K562 (cell line): Measurements from ENCODE around the gene CTBP2. TPM values are rescaled to one million over a fixed set of nuclear protein-coding genes. Genes with fewer than 3 reads are reported as not detected.
"Not testable (repeated sequence)": the region's sequence is repeated elsewhere in the genome, so short reads cannot be mapped to it uniquely, and the experiment has no call there.

Source experiments
- ATAC-seq: fragments of 200-7000 bp; cut with Tn5 transposase; 3 replicates; pipeline ENCODE4 v1.9.1; 2020; ENCODE audit warnings: moderate library complexity
- BruUV-seq: library from RNA; stranded (reverse); fragments of 400-500 nt; replicated peaks from 2 replicates; lab custom pipeline; 2021; lab: Mats Ljungman, UMichigan
- CTCF ChIA-PET: fragments of 300-600 bp; formaldehyde crosslinking; extraction: SDS; loops from one replicate; lab custom pipeline; 2021; ENCODE audit warnings: low intra/inter-chr PET ratio; lab: Yijun Ruan, JAX
- POLR2A ChIA-PET: fragments of 300-600, 350-650 bp; sonication (Branson Sonifier 250); formaldehyde crosslinking; extraction: SDS; loops from one replicate; lab custom pipeline; 2021; ENCODE audit warnings: antibody characterized with exemption, inconsistent platforms; lab: Yijun Ruan, JAX
- DNase-seq, 4 experiments: peaks; one replicate each; pipeline versions ENCODE4 v3.0.0 to v3.0.0-alpha.2; 2011 to 2018; ENCODE audit warnings: low spot score in 3 of 4, mixed read lengths in 3 of 4; ENCODE audit errors: extremely low read depth in 1 of 4
- FAIRE-seq: peaks from 2 replicates; lab custom pipeline; 2011; peaks lifted over from hg19 to GRCh38; lab: Jason Lieb, UNC
- H2AFZ ChIP-seq: 2 replicates; pipeline ENCODE4 v1.6.0; 2011; ENCODE audit warnings: low read depth, low read length, control low read depth, inconsistent platforms
- H3K27ac ChIP-seq: fragments of 200-600 bp; 3 replicates; pipeline ENCODE4 v1.8.0; 2011; ENCODE audit warnings: low read depth, mild to moderate bottlenecking, control low read depth, inconsistent platforms, low read length, moderate library complexity, mixed read lengths; ENCODE audit errors: extremely low read depth
- H3K27me3 ChIP-seq, 2 experiments: fragments of 300-600 bp in 1 of 2; 2 replicates in 1 of 2; 3 replicates in 1 of 2; pipeline versions ENCODE4 v1.6.0 to v1.8.0; 2011; ENCODE audit warnings: inconsistent platforms in 2 of 2, low read length in 2 of 2, mild to moderate bottlenecking in 1 of 2, mixed read lengths in 1 of 2, moderate library complexity in 1 of 2; ENCODE audit not compliant: control insufficient read depth in 2 of 2, insufficient read depth in 2 of 2
- H3K36me3 ChIP-seq: fragments of 300-600 bp; 3 replicates; pipeline ENCODE4 v1.8.0; 2011; ENCODE audit warnings: mild to moderate bottlenecking, low read length, inconsistent platforms; ENCODE audit not compliant: control insufficient read depth, insufficient read depth
- H3K4me1 ChIP-seq, 2 experiments: fragments of 200-600 bp in 1 of 2; replicated peaks in 1 of 2; 2 replicates in 1 of 2; 3 replicates in 1 of 2; pipeline versions ENCODE4 v1.5.1 to v1.8.0; 2011; ENCODE audit warnings: inconsistent platforms in 2 of 2, low read length in 2 of 2, mild to moderate bottlenecking in 1 of 2, mixed read lengths in 1 of 2, moderate library complexity in 1 of 2; ENCODE audit not compliant: control insufficient read depth in 2 of 2, insufficient read depth in 2 of 2
- H3K4me2 ChIP-seq: 2 replicates; pipeline ENCODE4 v1.6.1; 2011; ENCODE audit warnings: low read length, control low read depth, inconsistent platforms, mixed read lengths; ENCODE audit not compliant: insufficient read depth
- H3K4me3 ChIP-seq: fragments of 200-600 bp; sonication (generic), shearing (Covaris generic); 2 replicates; pipeline ENCODE4 v1.5.1; 2016; ENCODE audit warnings: control low read depth, inconsistent platforms
- H3K79me2 ChIP-seq: fragments of 200-600 bp; 3 replicates; pipeline ENCODE4 v1.8.0; 2011; ENCODE audit warnings: low read length, inconsistent platforms; ENCODE audit not compliant: control insufficient read depth, insufficient read depth
- H3K9ac ChIP-seq, 2 experiments: 2 replicates each; pipeline versions ENCODE4 v1.6.0 to v1.6.1; 2011; ENCODE audit warnings: low read depth in 2 of 2, low read length in 2 of 2, control low read depth in 1 of 2, inconsistent platforms in 1 of 2, mild to moderate bottlenecking in 1 of 2, mixed read lengths in 1 of 2; ENCODE audit not compliant: insufficient read depth in 1 of 2
- H3K9me1 ChIP-seq: one replicate; pipeline ENCODE4 v1.6.0; 2011; ENCODE audit warnings: inconsistent platforms, mild to moderate bottlenecking, low read length, moderate library complexity; ENCODE audit not compliant: control insufficient read depth, insufficient read depth
- H3K9me3 ChIP-seq: replicated peaks from 2 replicates; pipeline ENCODE4 v1.5.1; 2011; ENCODE audit warnings: low read depth, low read length, inconsistent platforms; ENCODE audit not compliant: control insufficient read depth, insufficient read depth
- H4K20me1 ChIP-seq: replicated peaks from 2 replicates; pipeline ENCODE4 v1.6.1; 2011; ENCODE audit warnings: low read length, inconsistent platforms, mixed read lengths; ENCODE audit not compliant: control insufficient read depth, insufficient read depth
- WGBS: fragments of 100-300 bp; shearing (Covaris generic); methylation state at CpG from one replicate; pipeline ENCODE4 v1.1.6; 2016; ENCODE audit warnings: low coverage, mixed read lengths; ENCODE audit not compliant: insufficient coverage; ENCODE audit errors: missing lambda C conversion rate; 5-methylcytosine and 5-hydroxymethylcytosine counted together
- in situ Hi-C: fragments of 300-500 bp; cut with MboI; formaldehyde crosslinking; loops from 4 replicates; pipeline ENCODE4 v1.15.0; 2018; ENCODE audit warnings: inconsistent platforms, mixed read lengths
- intact Hi-C: fragments of 100-400 bp; cut with micrococcal nuclease; formaldehyde crosslinking; loops from 2 replicates; pipeline ENCODE4 v1.14.2; 2022
- polyA plus RNA-seq, 8 experiments: library from polyadenylated mRNA; depleted of rRNA in 4 of 8; stranded (reverse) in 5 of 8; unstranded in 3 of 8; fragments of >200 nt; fragmentation: Nextera tagmentation in 2 of 8; fragmentation: Illumina TruSeq in 1 of 8; extraction: Ambion mirVana in 2 of 8; extraction: Trizol in 1 of 8; gene quantifications; 2 replicates each; pipeline versions ENCODE4 v1.2.1 to v1.2.3, GENCODE V29; 2011 to 2014; ENCODE audit warnings: inconsistent platforms in 1 of 8, missing spikeins in 1 of 8
- total RNA-seq, 7 experiments: library from RNA; depleted of rRNA in 6 of 7; stranded (reverse); fragments of >200 nt in 6 of 7; fragmentation: Illumina TruSeq in 2 of 7; extraction: Trizol in 2 of 7; gene quantifications; 2 replicates each; pipeline versions ENCODE4 v1.2.1 to v1.2.3, GENCODE V29; 2011 to 2021; ENCODE audit warnings: low replicate concordance in 1 of 7
- TF ChIP-seq, protein P1 (sequence below), 2 experiments: fragments of 450-650 bp in 1 of 2; sonication (generic) in 1 of 2; formaldehyde crosslinking in 1 of 2; IDR thresholded peaks in 1 of 2; conservative IDR thresholded peaks in 1 of 2; 2 replicates each; pipeline versions ENCODE4 v1.6.1 to v1.8.1; 2016 to 2023; ENCODE audit warnings: mild to moderate bottlenecking in 2 of 2, moderate library complexity in 2 of 2, inconsistent platforms in 1 of 2, missing genetic modification reagents in 1 of 2

The CTBP2 gene
- total and polyA plus RNA-seq, 9 of the 15 experiments (the other 6 are each of a cell fraction or from before 2014, with no cell fraction given) = 1.3 to 8.8 (median 5.1) TPM

DNA sequence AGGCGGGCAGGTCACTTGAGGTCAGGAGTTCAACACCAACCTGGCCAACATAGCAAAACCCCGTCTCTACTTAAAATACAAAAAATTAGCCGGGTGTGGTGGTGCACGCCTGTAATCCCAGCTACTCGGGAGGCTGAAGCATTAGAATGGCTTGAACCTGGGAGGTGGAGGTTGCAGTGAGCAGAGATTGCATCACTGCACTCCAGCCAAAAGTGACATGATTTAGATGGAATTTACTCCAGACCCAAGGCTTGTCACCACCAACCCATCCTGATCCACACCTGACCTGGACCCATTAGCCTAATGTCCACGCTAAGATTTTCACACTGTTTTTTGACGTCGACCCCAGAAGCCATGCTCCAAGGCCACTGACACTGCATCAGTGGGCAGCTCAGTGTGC lies 101.0 kb downstream of the CTBP2 start:
- WGBS = 95% methylated on average over 6 of the region's 8 CpGs
- H3K9me3 ChIP-seq, FAIRE-seq, H3K9ac ChIP-seq, H3K27ac ChIP-seq, intact Hi-C loops, CTCF ChIA-PET, H3K4me2 ChIP-seq, BruUV-seq, in situ Hi-C loops: not testable (repeated sequence)
- peaks cover 19% of the 10 kb centered on the region for H4K20me1 ChIP-seq
- peak in 1 of 4 experiments; percentile 0 for DNase-seq
- peaks cover 27% of the 10 kb centered on the region; the same call in 2 of the 3 replicates for H3K36me3 ChIP-seq
- peaks cover 12 to 25% of the 10 kb centered on the region in 2 experiments for H3K4me1 ChIP-seq
- TF ChIP-seq, protein P1, sequence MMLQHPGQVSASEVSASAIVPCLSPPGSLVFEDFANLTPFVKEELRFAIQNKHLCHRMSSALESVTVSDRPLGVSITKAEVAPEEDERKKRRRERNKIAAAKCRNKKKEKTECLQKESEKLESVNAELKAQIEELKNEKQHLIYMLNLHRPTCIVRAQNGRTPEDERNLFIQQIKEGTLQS (IDR thresholded peaks at IDR 0.05) = 0 out of 2 replicates have a peak, but pooled peaks have one; percentile 8
- TF ChIP-seq, protein P1 (CRISPR knock-in tag; conservative IDR thresholded peaks at IDR 0.05) = not testable (repeated sequence)
- TF ChIP-seq, all 486 proteins: peak for 1; not testable (repeated sequence) for 485
- H3K9me1 ChIP-seq, H2AFZ ChIP-seq, H3K27me3 ChIP-seq, POLR2A ChIA-PET, H3K4me3 ChIP-seq, ATAC-seq: not testable (repeated sequence)
- H3K79me2 ChIP-seq = peaks cover 75% of the 10 kb centered on the region
